IMR-90 (cell line): ENCODE data around the gene SLC1A7. TPM values are rescaled to one million over a fixed set of nuclear protein-coding genes. Genes with fewer than 3 reads are reported as not detected.

Experiments used
- ATAC-seq: fragments of 200-7000 bp; cut with Tn5 transposase; 2 replicates; pipeline ENCODE4 v1.9.1; 2020; ENCODE audit warnings: low read depth, mild to moderate bottlenecking, moderate library complexity
- BruUV-seq: library from RNA; stranded (reverse); fragments of 400-500 nt; replicated peaks from 2 replicates; lab custom pipeline; 2021; lab: Mats Ljungman, UMichigan
- CTCF ChIA-PET: fragments of 300-600 bp; formaldehyde crosslinking; extraction: SDS; loops from one replicate; lab custom pipeline; 2021; ENCODE audit warnings: antibody characterized with exemption; lab: Yijun Ruan, JAX
- POLR2A ChIA-PET: fragments of 300-600 bp; sonication (Branson Sonifier 250); formaldehyde crosslinking; loops from one replicate; lab custom pipeline; 2022; ENCODE audit warnings: antibody characterized with exemption; ENCODE audit not compliant: unreplicated experiment; lab: Charles Lee
- DNase-seq: peaks from one replicate; pipeline ENCODE4 v3.0.0; 2013
- H2AFZ ChIP-seq: replicated peaks from 2 replicates; pipeline ENCODE3; 2013; ENCODE audit warnings: low read length, mild to moderate bottlenecking; ENCODE audit not compliant: poor library complexity
- H2AK5ac ChIP-seq: 2 replicates; pipeline ENCODE4 v1.6.1; 2013; ENCODE audit warnings: low read depth, low read length, inconsistent platforms
- H2AK9ac ChIP-seq: replicated peaks from 2 replicates; pipeline ENCODE3; 2013; ENCODE audit warnings: mild to moderate bottlenecking, low read depth, low read length, moderate library complexity; ENCODE audit not compliant: poor library complexity
- H2BK120ac ChIP-seq: 2 replicates; pipeline ENCODE4 v1.6.1; 2013; ENCODE audit warnings: low read depth, low read length, inconsistent platforms
- H2BK15ac ChIP-seq: 3 replicates; pipeline ENCODE4 v1.6.1; 2013; ENCODE audit warnings: low read depth, low read length, inconsistent platforms
- H2BK20ac ChIP-seq: 2 replicates; pipeline ENCODE4 v1.6.1; 2013; ENCODE audit warnings: low read depth, mild to moderate bottlenecking, inconsistent platforms, low read length, moderate library complexity
- H2BK5ac ChIP-seq: 2 replicates; pipeline ENCODE4 v1.6.1; 2013; ENCODE audit warnings: mild to moderate bottlenecking, low read depth, low read length, inconsistent platforms; ENCODE audit not compliant: poor library complexity, severe bottlenecking
- H3K14ac ChIP-seq: replicated peaks from 2 replicates; pipeline ENCODE4 v1.6.1; 2013; ENCODE audit warnings: low read depth, low read length, inconsistent platforms
- H3K18ac ChIP-seq: 2 replicates; pipeline ENCODE4 v1.6.1; 2013; ENCODE audit warnings: low read depth, low read length, control low read depth
- H3K23ac ChIP-seq: 2 replicates; pipeline ENCODE4 v1.6.1; 2013; ENCODE audit warnings: low read depth, low read length, inconsistent platforms
- H3K27ac ChIP-seq: 2 replicates; pipeline ENCODE4 v1.5.1; 2013; ENCODE audit warnings: mild to moderate bottlenecking, control low read depth, low read length; ENCODE audit not compliant: insufficient read depth
- H3K27me3 ChIP-seq: 2 replicates; pipeline ENCODE4 v1.6.1; 2013; ENCODE audit warnings: low read length; ENCODE audit not compliant: control insufficient read depth, insufficient read depth
- H3K36me3 ChIP-seq: 2 replicates; pipeline ENCODE4 v1.6.1; 2013; ENCODE audit warnings: low read length, mixed read lengths; ENCODE audit not compliant: control insufficient read depth, insufficient read depth
- H3K4ac ChIP-seq: 2 replicates; pipeline ENCODE4 v1.6.1; 2013; ENCODE audit warnings: low read depth, low read length, inconsistent platforms
- H3K4me1 ChIP-seq: 2 replicates; pipeline ENCODE4 v1.6.1; 2013; ENCODE audit warnings: low read length, mixed read lengths; ENCODE audit not compliant: control insufficient read depth, insufficient read depth
- H3K4me2 ChIP-seq: 2 replicates; pipeline ENCODE4 v1.6.1; 2013; ENCODE audit warnings: low read depth, mild to moderate bottlenecking, control low read depth, low read length, moderate library complexity
- H3K4me3 ChIP-seq: 2 replicates; pipeline ENCODE4 v1.5.1; 2013; ENCODE audit warnings: low read depth, mild to moderate bottlenecking, control low read depth, low read length, moderate library complexity; ENCODE audit not compliant: insufficient read depth
- H3K56ac ChIP-seq: 2 replicates; pipeline ENCODE4 v1.6.1; 2013; ENCODE audit warnings: low read length, inconsistent platforms; ENCODE audit not compliant: insufficient read depth; ENCODE audit errors: extremely low read depth
- H3K79me1 ChIP-seq, 2 experiments: 2 replicates each; pipeline ENCODE4 v1.6.1; 2013; ENCODE audit warnings: low read length in 2 of 2, inconsistent platforms in 1 of 2, low read depth in 1 of 2
- H3K9ac ChIP-seq: 2 replicates; pipeline ENCODE4 v1.6.1; 2013; ENCODE audit warnings: low read depth, low read length, control low read depth
- H3K9me1 ChIP-seq: 2 replicates; pipeline ENCODE4 v1.6.1; 2013; ENCODE audit warnings: low read length, inconsistent platforms; ENCODE audit not compliant: insufficient read depth
- H3K9me3 ChIP-seq: 2 replicates; pipeline ENCODE4 v1.6.1; 2013; ENCODE audit warnings: low read length; ENCODE audit not compliant: control insufficient read depth, insufficient read depth
- H4K20me1 ChIP-seq: 2 replicates; pipeline ENCODE4 v1.6.1; 2013; ENCODE audit warnings: low read length, inconsistent platforms; ENCODE audit not compliant: insufficient read depth
- H4K5ac ChIP-seq: 2 replicates; pipeline ENCODE4 v1.6.1; 2013; ENCODE audit warnings: mild to moderate bottlenecking, low read depth, low read length, control low read depth
- H4K8ac ChIP-seq, 2 experiments: 2 replicates each; pipeline ENCODE4 v1.6.1; 2013; ENCODE audit warnings: low read depth in 2 of 2, low read length in 2 of 2, control low read depth in 1 of 2, inconsistent platforms in 1 of 2
- H4K91ac ChIP-seq: 2 replicates; pipeline ENCODE4 v1.6.1; 2013; ENCODE audit warnings: low read depth, low read length, inconsistent platforms; ENCODE audit not compliant: insufficient read depth
- BHLHE40 ChIP-seq: fragments of 150-350 bp; IDR thresholded peaks from 2 replicates; pipeline ENCODE4 v1.6.1; 2016; ENCODE audit warnings: mild to moderate bottlenecking, low read depth, low read length
- CHD1 ChIP-seq: IDR thresholded peaks from 2 replicates; pipeline ENCODE4 v1.6.1; 2012; ENCODE audit warnings: low read depth, low read length, improper control_type of control experiment
- ELK1 ChIP-seq: fragments of 150-350 bp; IDR thresholded peaks from 2 replicates; pipeline ENCODE4 v1.6.1; 2016; ENCODE audit warnings: low read depth, mild to moderate bottlenecking, low read length, moderate library complexity, borderline replicate concordance
- MAZ ChIP-seq: IDR thresholded peaks from 2 replicates; pipeline ENCODE4 v1.6.1; 2012; ENCODE audit warnings: low read depth, mild to moderate bottlenecking, low read length, improper control_type of control experiment, moderate library complexity, borderline replicate concordance
- MXI1 ChIP-seq: IDR thresholded peaks from 2 replicates; pipeline ENCODE4 v1.6.1; 2012; ENCODE audit warnings: low read depth, mild to moderate bottlenecking, low read length, moderate library complexity, borderline replicate concordance
- NFE2L2 ChIP-seq: fragments of 150-350 bp; IDR thresholded peaks from 2 replicates; pipeline ENCODE4 v1.6.1; 2016; ENCODE audit warnings: low read depth, mild to moderate bottlenecking, low read length
- SMC3 ChIP-seq: fragments of 150-350 bp; IDR thresholded peaks from 2 replicates; pipeline ENCODE4 v1.6.1; 2016; ENCODE audit warnings: low read depth, mild to moderate bottlenecking, antibody characterized with exemption, low read length, moderate library complexity
- WGBS, 2 experiments: methylation state at CpG; one replicate each; pipeline versions ENCODE4 v1.1.5 to v1.1.7; 2013; ENCODE audit warnings: missing lambda C conversion rate in 2 of 2; ENCODE audit not compliant: insufficient read length in 1 of 2; ENCODE audit errors: extremely low coverage in 2 of 2; 5-methylcytosine and 5-hydroxymethylcytosine counted together
- dilution Hi-C: fragments of 300-500 bp; cut with HindIII; formaldehyde crosslinking; loops from one replicate; pipeline ENCODE4 v1.14.3; 2018; ENCODE audit warnings: low sequenced_read_pairs; ENCODE audit not compliant: unreplicated experiment
- in situ Hi-C: fragments of 300-500 bp; cut with MboI; formaldehyde crosslinking; loops from 3 replicates; pipeline ENCODE4 v1.14.3; 2019; ENCODE audit warnings: low sequenced_read_pairs, inconsistent platforms, mixed read lengths
- intact Hi-C: fragments of 100-400 bp; cut with micrococcal nuclease; formaldehyde crosslinking; loops from 2 replicates; pipeline ENCODE4 v1.10.0; 2022
- polyA plus RNA-seq, 3 experiments: library from polyadenylated mRNA; depleted of rRNA; stranded (reverse); fragments of >200 nt; gene quantifications; 2 replicates each; pipeline ENCODE4 v1.2.3, GENCODE V29; 2012; ENCODE audit warnings: low replicate concordance in 1 of 3
- total RNA-seq: library from RNA; depleted of rRNA; stranded (reverse); fragments of >200 nt; gene quantifications from 2 replicates; pipeline ENCODE4 v1.2.3, GENCODE V29; 2012
- TF ChIP-seq, protein P1 (sequence below): conservative IDR thresholded peaks from 2 replicates; pipeline ENCODE4 v1.5.1; 2012; ENCODE audit warnings: mild to moderate bottlenecking, low read depth, low read length, improper control_type of control experiment
- TF ChIP-seq, protein P2 (sequence below): fragments of 150-350 bp; IDR thresholded peaks from 2 replicates; pipeline ENCODE4 v1.6.1; 2017; ENCODE audit warnings: mild to moderate bottlenecking, antibody characterized with exemption, low read length, low read depth

The SLC1A7 gene
- total and polyA plus RNA-seq, 2 of the 4 experiments (the other 2 are of a cell fraction) = 0.05 TPM; not detected in 1

DNA sequence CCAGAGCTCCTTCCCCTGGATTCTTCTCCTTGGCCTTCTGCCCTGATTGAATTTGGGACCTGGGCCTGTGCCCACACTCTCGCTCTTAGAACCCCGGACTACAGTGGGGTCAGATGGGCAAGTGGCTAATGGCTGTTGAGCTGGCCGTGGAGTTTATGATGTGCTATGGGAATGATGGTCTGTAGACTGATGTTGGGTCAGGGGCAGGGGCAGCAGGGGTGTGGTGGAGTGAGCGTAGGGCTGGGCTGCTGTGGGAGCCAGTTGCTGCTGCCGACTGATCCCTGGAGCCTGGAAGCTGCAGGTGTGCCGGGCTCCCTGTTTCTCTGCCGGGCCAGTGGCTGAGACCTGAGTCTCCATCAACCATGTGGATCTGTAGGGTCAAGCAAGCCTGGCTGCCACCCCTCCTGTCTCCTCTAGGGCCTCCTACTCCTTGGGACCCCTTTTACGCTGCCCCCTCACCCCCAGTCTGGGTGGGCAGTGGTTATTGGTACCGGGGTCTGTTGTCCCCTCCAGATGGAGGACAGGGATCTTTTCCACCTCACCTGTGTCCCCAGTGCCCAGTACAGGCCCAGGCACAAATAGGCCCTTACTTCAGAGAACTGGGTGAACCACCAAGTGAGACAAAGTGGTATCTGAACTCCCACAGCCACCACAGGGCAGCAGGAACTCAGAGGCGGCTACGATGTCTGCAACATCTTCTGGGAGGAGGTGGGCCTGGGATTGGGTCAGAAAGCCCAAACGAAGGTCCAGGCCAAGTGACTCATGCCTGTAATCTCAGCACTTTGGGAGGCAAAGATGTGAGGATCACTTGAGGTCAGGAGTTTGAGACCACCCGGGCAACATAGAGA, 75.3 kb downstream of the SLC1A7 start (continued):
- TF ChIP-seq ELK1 = no peak

- no peak overlapping the region for H4K8ac ChIP-seq
- no peak overlapping the region for H3K4me3 ChIP-seq
- peaks cover 2% of the 10 kb centered on the region; the same call in 1 of the 2 replicates for H3K27me3 ChIP-seq
- BruUV-seq = no TSS peak
- no peak overlapping the region for H3K14ac ChIP-seq
- H3K9ac ChIP-seq = no peak overlapping the region
- ATAC-seq = no peak
- peaks cover 4% of the 10 kb centered on the region; the same call in 1 of the 2 replicates for H3K9me1 ChIP-seq
- H3K4ac ChIP-seq = no peak overlapping the region
- dilution Hi-C loops (no loop called here), in situ Hi-C loops (no loop called here), intact Hi-C loops (no loop called here)
- no peak overlapping the region for H3K18ac ChIP-seq
- no peak overlapping the region for H3K27ac ChIP-seq
- peaks cover 11% of the 10 kb centered on the region; the same call in 1 of the 2 replicates for H3K36me3 ChIP-seq
- H2BK5ac ChIP-seq = no peak overlapping the region
- DNase-seq = peak; percentile 25
- H3K4me2 ChIP-seq = no peak overlapping the region
- H2AK5ac ChIP-seq = no peak overlapping the region
- no CpG with 5 or more reads among the region's 6 CpGs for WGBS, 2 experiments
- no peak overlapping the region for H2BK15ac ChIP-seq
- no peak overlapping the region for H3K56ac ChIP-seq
- no peak overlapping the region for H2AFZ ChIP-seq
- no peak overlapping the region for H3K23ac ChIP-seq
- H2BK20ac ChIP-seq = no peak overlapping the region
- CTCF ChIA-PET = no interaction called here
- no peak overlapping the region for H2AK9ac ChIP-seq
- H4K20me1 ChIP-seq = no peaks in the 10 kb centered on the region
- POLR2A ChIA-PET = no interaction called here
- no peak overlapping the region for H4K91ac ChIP-seq
- H3K4me1 ChIP-seq = peaks cover 5% of the 10 kb centered on the region
- H4K5ac ChIP-seq = no peak overlapping the region
- H3K9me3 ChIP-seq = no peaks in the 10 kb centered on the region
- H2BK120ac ChIP-seq = no peak overlapping the region
- H3K79me1 ChIP-seq = peaks cover 0 to 2% of the 10 kb centered on the region in 2 experiments; a peak in 1 of 4 replicates
- no peak for TF ChIP-seq MXI1
- no peak for TF ChIP-seq BHLHE40
- no peak for TF ChIP-seq CHD1
- TF ChIP-seq SMC3 = no peak
- TF ChIP-seq ELK1 = no peak
- TF ChIP-seq, protein P1, sequence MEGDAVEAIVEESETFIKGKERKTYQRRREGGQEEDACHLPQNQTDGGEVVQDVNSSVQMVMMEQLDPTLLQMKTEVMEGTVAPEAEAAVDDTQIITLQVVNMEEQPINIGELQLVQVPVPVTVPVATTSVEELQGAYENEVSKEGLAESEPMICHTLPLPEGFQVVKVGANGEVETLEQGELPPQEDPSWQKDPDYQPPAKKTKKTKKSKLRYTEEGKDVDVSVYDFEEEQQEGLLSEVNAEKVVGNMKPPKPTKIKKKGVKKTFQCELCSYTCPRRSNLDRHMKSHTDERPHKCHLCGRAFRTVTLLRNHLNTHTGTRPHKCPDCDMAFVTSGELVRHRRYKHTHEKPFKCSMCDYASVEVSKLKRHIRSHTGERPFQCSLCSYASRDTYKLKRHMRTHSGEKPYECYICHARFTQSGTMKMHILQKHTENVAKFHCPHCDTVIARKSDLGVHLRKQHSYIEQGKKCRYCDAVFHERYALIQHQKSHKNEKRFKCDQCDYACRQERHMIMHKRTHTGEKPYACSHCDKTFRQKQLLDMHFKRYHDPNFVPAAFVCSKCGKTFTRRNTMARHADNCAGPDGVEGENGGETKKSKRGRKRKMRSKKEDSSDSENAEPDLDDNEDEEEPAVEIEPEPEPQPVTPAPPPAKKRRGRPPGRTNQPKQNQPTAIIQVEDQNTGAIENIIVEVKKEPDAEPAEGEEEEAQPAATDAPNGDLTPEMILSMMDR = no peak
- no peak for TF ChIP-seq MAZ
- TF ChIP-seq, protein P2, sequence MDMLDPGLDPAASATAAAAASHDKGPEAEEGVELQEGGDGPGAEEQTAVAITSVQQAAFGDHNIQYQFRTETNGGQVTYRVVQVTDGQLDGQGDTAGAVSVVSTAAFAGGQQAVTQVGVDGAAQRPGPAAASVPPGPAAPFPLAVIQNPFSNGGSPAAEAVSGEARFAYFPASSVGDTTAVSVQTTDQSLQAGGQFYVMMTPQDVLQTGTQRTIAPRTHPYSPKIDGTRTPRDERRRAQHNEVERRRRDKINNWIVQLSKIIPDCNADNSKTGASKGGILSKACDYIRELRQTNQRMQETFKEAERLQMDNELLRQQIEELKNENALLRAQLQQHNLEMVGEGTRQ = no peak
- TF ChIP-seq NFE2L2 = no peak
Observed at GRCh38 chr1:53066488-53066887, 76.0 kb downstream of the SLC1A7 start.
